ENCODE data around the gene STMN1.

GRCh38 chr1:25944986-25945385 lies 38.8 kb upstream of the STMN1 start:
- TF ChIP-seq EZH2 (IDR thresholded peaks at IDR 0.05; ENCODE audit: low read depth) (no peak), CTCF (conservative IDR thresholded peaks at IDR 0.05) (no peak)
